H1 (cell line): Measurements from ENCODE around the gene RBFOX1. TPM values are rescaled to one million over a fixed set of nuclear protein-coding genes. Genes with fewer than 3 reads are reported as not detected.

Source experiments
- CTCF ChIA-PET: fragments of 300-600 bp; sonication (Branson Sonifier 250); formaldehyde crosslinking; loops from one replicate; lab custom pipeline; 2021; ENCODE audit not compliant: partially characterized antibody; lab: Charles Lee
- POLR2A ChIA-PET: fragments of 300-600 bp; sonication (Branson Sonifier 250); formaldehyde crosslinking; loops from one replicate; lab custom pipeline; 2021; ENCODE audit warnings: inconsistent platforms; ENCODE audit not compliant: partially characterized antibody; lab: Charles Lee
- DNase-seq, 2 experiments: peaks; one replicate each; pipeline versions ENCODE4 v3.0.0 to v3.0.0-alpha.2; 2010 to 2022; ENCODE audit warnings: low spot score in 2 of 2, low read depth in 1 of 2, mixed read lengths in 1 of 2
- FAIRE-seq: peaks from 2 replicates; lab custom pipeline; 2011; peaks lifted over from hg19 to GRCh38; lab: Jason Lieb, UNC
- H2AFZ ChIP-seq: 2 replicates; pipeline ENCODE4 v1.8.1; 2012; ENCODE audit warnings: low read length, inconsistent platforms
- H2AK5ac ChIP-seq: 2 replicates; pipeline ENCODE4 v1.6.1; 2013; ENCODE audit warnings: low read depth, low read length
- H2BK120ac ChIP-seq: replicated peaks from 2 replicates; pipeline ENCODE3; 2013; ENCODE audit warnings: low read depth, low read length, inconsistent platforms
- H2BK12ac ChIP-seq: 2 replicates; pipeline ENCODE4 v1.6.1; 2013; ENCODE audit warnings: low read depth, low read length
- H2BK15ac ChIP-seq: 2 replicates; pipeline ENCODE4 v1.6.1; 2013; ENCODE audit warnings: low read length
- H2BK20ac ChIP-seq: 2 replicates; pipeline ENCODE4 v1.6.1; 2013; ENCODE audit warnings: low read length
- H2BK5ac ChIP-seq: 2 replicates; pipeline ENCODE4 v1.6.1; 2013; ENCODE audit warnings: low read depth, low read length
- H3K14ac ChIP-seq: 2 replicates; pipeline ENCODE4 v1.6.1; 2013; ENCODE audit warnings: inconsistent platforms; ENCODE audit not compliant: insufficient read length
- H3K18ac ChIP-seq: 2 replicates; pipeline ENCODE4 v1.6.1; 2013; ENCODE audit warnings: low read length; ENCODE audit errors: extremely low read depth
- H3K23ac ChIP-seq: 2 replicates; pipeline ENCODE4 v1.6.1; 2013; ENCODE audit warnings: inconsistent platforms; ENCODE audit not compliant: insufficient read length
- H3K23me2 ChIP-seq: 2 replicates; pipeline ENCODE4 v1.6.1; 2013; ENCODE audit warnings: low read depth, low read length
- H3K27ac ChIP-seq: 2 replicates; pipeline ENCODE4 v1.6.1; 2011; ENCODE audit warnings: low read depth, low read length, inconsistent platforms
- H3K27me3 ChIP-seq, 4 experiments: replicated peaks in 1 of 4; 1 replicate in 1 of 4; 2 replicates in 3 of 4; pipeline versions ENCODE4 v1.6.1 to v1.8.1; 2011 to 2013; ENCODE audit warnings: low read length in 3 of 4, mild to moderate bottlenecking in 3 of 4, inconsistent platforms in 2 of 4, mixed read lengths in 2 of 4, moderate library complexity in 1 of 4; ENCODE audit not compliant: control insufficient read depth in 3 of 4, insufficient read depth in 3 of 4; ENCODE audit errors: extremely low read depth in 1 of 4
- H3K36me3 ChIP-seq, 4 experiments: 2 replicates each; pipeline versions ENCODE4 v1.6.1 to v1.8.1; 2011 to 2013; ENCODE audit warnings: mild to moderate bottlenecking in 4 of 4, low read length in 3 of 4, moderate library complexity in 2 of 4, control low read depth in 1 of 4, inconsistent platforms in 1 of 4; ENCODE audit not compliant: insufficient read depth in 4 of 4, control insufficient read depth in 2 of 4
- H3K4ac ChIP-seq: replicated peaks from 2 replicates; pipeline ENCODE3; 2013; ENCODE audit warnings: low read length, low read depth, mixed read lengths, inconsistent platforms; ENCODE audit not compliant: insufficient read length
- H3K4me1 ChIP-seq, 4 experiments: replicated peaks in 1 of 4; 1 replicate in 1 of 4; 2 replicates in 3 of 4; pipeline versions ENCODE4 v1.6.1 to v1.8.1; 2011 to 2013; ENCODE audit warnings: low read length in 3 of 4, inconsistent platforms in 2 of 4, mixed read lengths in 1 of 4; ENCODE audit not compliant: insufficient read depth in 4 of 4, control insufficient read depth in 3 of 4
- H3K4me2 ChIP-seq, 2 experiments: 2 replicates each; pipeline versions ENCODE4 v1.6.1 to v1.8.1; 2011 to 2013; ENCODE audit warnings: low read depth in 2 of 2, low read length in 2 of 2, control low read depth in 1 of 2, inconsistent platforms in 1 of 2, mild to moderate bottlenecking in 1 of 2; ENCODE audit not compliant: insufficient read depth in 1 of 2
- H3K4me3 ChIP-seq, 4 experiments: fragments of 200-600, 300-600 bp in 1 of 4; sonication (generic), shearing (Covaris generic), sonication (Bioruptor Twin) in 1 of 4; 2 replicates each; pipeline versions ENCODE4 v1.5.1 to v1.8.1; 2011 to 2016; ENCODE audit warnings: low read length in 4 of 4, low read depth in 3 of 4, control low read depth in 2 of 4, inconsistent platforms in 2 of 4, mild to moderate bottlenecking in 2 of 4, mixed read lengths in 1 of 4, moderate library complexity in 1 of 4; ENCODE audit not compliant: insufficient read depth in 2 of 4; ENCODE audit errors: extremely low read depth in 1 of 4
- H3K56ac ChIP-seq: replicated peaks from 2 replicates; pipeline ENCODE3; 2013; ENCODE audit warnings: low read depth, mild to moderate bottlenecking, mixed read lengths, low read length, inconsistent platforms; ENCODE audit not compliant: insufficient read length
- H3K79me1 ChIP-seq: 2 replicates; pipeline ENCODE4 v1.6.1; 2013; ENCODE audit warnings: low read depth, low read length, control low read depth
- H3K79me2 ChIP-seq, 2 experiments: 2 replicates each; pipeline versions ENCODE4 v1.6.1 to v1.8.1; 2012 to 2013; ENCODE audit warnings: low read length in 2 of 2, mild to moderate bottlenecking in 2 of 2, inconsistent platforms in 1 of 2; ENCODE audit not compliant: insufficient read depth in 2 of 2, control insufficient read depth in 1 of 2
- H3K9ac ChIP-seq, 4 experiments: replicated peaks in 1 of 4; 1 replicate in 1 of 4; 2 replicates in 3 of 4; pipeline versions ENCODE4 v1.6.1 to v1.8.1; 2011 to 2013; ENCODE audit warnings: low read depth in 3 of 4, low read length in 3 of 4, control low read depth in 2 of 4, mild to moderate bottlenecking in 2 of 4, moderate library complexity in 2 of 4, inconsistent platforms in 1 of 4; ENCODE audit errors: extremely low read depth in 1 of 4
- H3K9me3 ChIP-seq, 2 experiments: 2 replicates each; pipeline versions ENCODE4 v1.6.1 to v1.8.1; 2012 to 2013; ENCODE audit warnings: mild to moderate bottlenecking in 2 of 2, moderate library complexity in 2 of 2, control low read depth in 1 of 2, inconsistent platforms in 1 of 2, low read depth in 1 of 2, low read length in 1 of 2, mixed read lengths in 1 of 2; ENCODE audit not compliant: insufficient read depth in 2 of 2
- H4K20me1 ChIP-seq, 2 experiments: replicated peaks in 1 of 2; 2 replicates each; pipeline versions ENCODE3 to v1.8.1; 2011 to 2013; ENCODE audit warnings: inconsistent platforms in 2 of 2, low read length in 2 of 2, mild to moderate bottlenecking in 1 of 2; ENCODE audit not compliant: insufficient read depth in 2 of 2, control insufficient read depth in 1 of 2
- H4K5ac ChIP-seq: 2 replicates; pipeline ENCODE4 v1.6.1; 2013; ENCODE audit warnings: low read length, low read depth, mixed read lengths, inconsistent platforms; ENCODE audit not compliant: insufficient read length
- H4K8ac ChIP-seq: 2 replicates; pipeline ENCODE4 v1.8.0; 2013; ENCODE audit warnings: mild to moderate bottlenecking, moderate library complexity, low read length, inconsistent platforms; ENCODE audit not compliant: insufficient read depth; ENCODE audit errors: extremely low read depth
- H4K91ac ChIP-seq: replicated peaks from 2 replicates; pipeline ENCODE3; 2013; ENCODE audit warnings: low read length, mixed read lengths, inconsistent platforms; ENCODE audit not compliant: insufficient read length
- CEBPB ChIP-seq: IDR thresholded peaks from 2 replicates; pipeline ENCODE4 v1.6.1; 2012; ENCODE audit warnings: low read depth, low read length
- CTCF ChIP-seq, 3 experiments: IDR thresholded peaks; 1 replicate in 2 of 3; 2 replicates in 1 of 3; pipeline versions ENCODE4 v1.5.1 to v1.6.1; 2011; ENCODE audit warnings: low read length in 3 of 3, mild to moderate bottlenecking in 3 of 3, inconsistent platforms in 2 of 3, low read depth in 1 of 3, moderate library complexity in 1 of 3; ENCODE audit not compliant: insufficient read depth in 1 of 3; ENCODE audit errors: control extremely low read depth in 1 of 3
- NANOG ChIP-seq: IDR thresholded peaks from 2 replicates; pipeline ENCODE4 v1.6.1; 2011; ENCODE audit warnings: low read length, low read depth, mild to moderate bottlenecking, inconsistent platforms; ENCODE audit not compliant: insufficient read depth, poor library complexity, severe bottlenecking
- RAD21 ChIP-seq, 2 experiments: IDR thresholded peaks in 1 of 2; conservative IDR thresholded peaks in 1 of 2; 2 replicates each; pipeline ENCODE4 v1.6.1; 2011; ENCODE audit warnings: low read depth in 2 of 2, low read length in 2 of 2, improper control_type of control experiment in 1 of 2, inconsistent platforms in 1 of 2, mild to moderate bottlenecking in 1 of 2, moderate library complexity in 1 of 2
- SAP30 ChIP-seq: fragments of 300-600 bp; sonication (generic); IDR thresholded peaks from 2 replicates; pipeline ENCODE4 v1.7.1; 2012; ENCODE audit warnings: low read length, moderate library complexity, mild to moderate bottlenecking, inconsistent platforms; ENCODE audit not compliant: insufficient read depth, insufficient replicate concordance
- TAF1 ChIP-seq: IDR thresholded peaks from 2 replicates; pipeline ENCODE4 v1.6.1; 2011; ENCODE audit warnings: mild to moderate bottlenecking, low read depth, low read length
- WGBS, 2 experiments: shearing (Covaris generic) in 1 of 2; methylation state at CpG; one replicate each; pipeline versions ENCODE4 v1.1.6 to v1.1.7; 2013 to 2015; ENCODE audit warnings: low lambda C conversion rate in 2 of 2, mixed read lengths in 2 of 2, inconsistent platforms in 1 of 2, low coverage in 1 of 2, missing lambda C conversion rate in 1 of 2; ENCODE audit not compliant: insufficient replicate concordance in 2 of 2, insufficient coverage in 1 of 2, insufficient read length in 1 of 2; ENCODE audit errors: extremely low coverage in 1 of 2, missing lambda C conversion rate in 1 of 2; 5-methylcytosine and 5-hydroxymethylcytosine counted together
- polyA plus RNA-seq, 7 experiments: library from polyadenylated mRNA; depleted of rRNA in 3 of 7; stranded (reverse) in 5 of 7; unstranded in 2 of 7; fragments of >200 nt in 5 of 7; fragments of 200-250 nt in 2 of 7; gene quantifications; 1 replicate in 5 of 7; 2 replicates in 1 of 7; 4 replicates in 1 of 7; pipeline versions ENCODE4 v1.2.1 to v1.2.3, GENCODE V29; 2011 to 2013; ENCODE audit warnings: missing spikeins in 2 of 7, mixed read lengths in 2 of 7
- total RNA-seq: library from RNA; stranded (reverse); fragmentation: NEBNext Ultra II Directional; extraction: Animal tissue kit (Norgen Biotek cat#: 25700); gene quantifications from 2 replicates; pipeline ENCODE4 v1.2.1, GENCODE V29; 2021

Gene RBFOX1
- total and polyA plus RNA-seq, 2 of the 8 experiments (the other 6 are each of a cell fraction or from before 2014, with no cell fraction given) = 1.7 to 2.8 TPM

- Histone ChIP-seq H4K91ac (no peak overlapping the region), H3K9me3 (no peaks in the 10 kb centered on the region), H3K27ac (no peak overlapping the region), H2AK5ac (no peak overlapping the region), H2BK5ac (no peak overlapping the region), H4K5ac (no peak overlapping the region), H2BK20ac (no peak overlapping the region), H3K56ac (no peak overlapping the region), H2AFZ (no peak overlapping the region), H3K36me3 (no peaks in the 10 kb centered on the region), H3K23me2 (no peaks in the 10 kb centered on the region), H3K4me1 (peaks cover 0 to 6% (median 2%) of the 10 kb centered on the region in 4 experiments; a peak in 3 of 7 replicates), H3K23ac (no peak overlapping the region), H4K20me1 (no peaks in the 10 kb centered on the region), H3K79me1 (no peaks in the 10 kb centered on the region)
- DNase-seq = no peak
- POLR2A ChIA-PET = no interaction called here
- FAIRE-seq = no peak
- WGBS, 2 experiments = 97% methylated on average over 3 of the region's 3 CpGs; no CpG with 5 or more reads in 1 of the 2 experiments
- no peak for TF ChIP-seq RAD21 (IDR thresholded peaks at IDR 0.05 in 1 of 2, conservative IDR thresholded peaks at IDR 0.05 in 1 of 2; ENCODE audit: low read depth in 2 of 2, low read length in 2 of 2)
- no peak for TF ChIP-seq SAP30
- TF ChIP-seq CTCF (IDR thresholded peaks at IDR 0.05; ENCODE audit: control extremely low read depth in 1 of 3, insufficient read depth in 1 of 3, low read depth in 1 of 3, low read length in 3 of 3) = no peak
- no peak for TF ChIP-seq TAF1
- TF ChIP-seq CEBPB = no peak
- TF ChIP-seq NANOG = no peak
- TF ChIP-seq, all 59 proteins: peak for 0
- no peak overlapping the region for H4K8ac ChIP-seq
- CTCF ChIA-PET = no interaction called here
- H3K9ac ChIP-seq = no peak overlapping the region
- H3K18ac ChIP-seq = no peak overlapping the region
- H2BK12ac ChIP-seq = no peak overlapping the region
- H3K79me2 ChIP-seq = no peaks in the 10 kb centered on the region
- H3K4me2 ChIP-seq = no peak overlapping the region
- no peak overlapping the region for H2BK120ac ChIP-seq
- H2BK15ac ChIP-seq = no peak overlapping the region
- H3K4ac ChIP-seq = no peak overlapping the region
- no peaks in the 10 kb centered on the region for H3K27me3 ChIP-seq
- H3K14ac ChIP-seq = no peak overlapping the region
- no peak overlapping the region for H3K4me3 ChIP-seq
These were observed 116.7 kb downstream of the RBFOX1 start for GRCh38 chr16:7449306-7449705.
